ENCODE measurements around the gene NBDY.
"Not testable (repeated sequence)": the region's sequence is repeated elsewhere in the genome, so short reads cannot be mapped to it uniquely, and the experiment has no call there.

The NBDY gene

GRCh38 chrX:56764153-56764974 lies 35.3 kb downstream of the NBDY start:
- DNase-seq (ENCODE audit: low read depth) = peak; percentile 91
- TF ChIP-seq CTCF (conservative IDR thresholded peaks at IDR 0.05; ENCODE audit: control insufficient read depth, insufficient read depth, low read depth, low read length) = peak; percentile 75
- H3K4me3 ChIP-seq (ENCODE audit: control insufficient read depth, low read depth, low read length) = peak overlapping the region; percentile 59

- H3K4me3 ChIP-seq (ENCODE audit: control insufficient read depth, low read depth, low read length) = no peak overlapping the region
- DNase-seq (ENCODE audit: low read depth) = no peak
- TF ChIP-seq CTCF (conservative IDR thresholded peaks at IDR 0.05; ENCODE audit: control insufficient read depth, insufficient read depth, low read depth, low read length) = no peak
Measured at GRCh38 chrX:56764975-56765791, 36.1 kb downstream of the NBDY start.

GRCh38 chrX:56765811-56766553 lies 36.9 kb downstream of the NBDY start:
- TF ChIP-seq CTCF (conservative IDR thresholded peaks at IDR 0.05; ENCODE audit: control insufficient read depth, insufficient read depth, low read depth, low read length) = no peak
- peak; percentile 45 for DNase-seq (ENCODE audit: low read depth)
- H3K4me3 ChIP-seq (ENCODE audit: control insufficient read depth, low read depth, low read length) = no peak overlapping the region

- TF ChIP-seq CTCF (conservative IDR thresholded peaks at IDR 0.05; ENCODE audit: control insufficient read depth, insufficient read depth, low read depth, low read length) = no peak
- H3K4me3 ChIP-seq (ENCODE audit: control insufficient read depth, low read depth, low read length) = peak overlapping the region; percentile 35
- DNase-seq (ENCODE audit: low read depth) = peak; percentile 30
Measured at GRCh38 chrX:56766554-56767347, 37.7 kb downstream of the NBDY start.

- DNase-seq (ENCODE audit: low read depth) = peak; percentile 21
- H3K4me3 ChIP-seq (ENCODE audit: control insufficient read depth, low read depth, low read length) = peak overlapping the region; percentile 35
Measured at GRCh38 chrX:56767348-56768119, 38.5 kb downstream of the NBDY start.

GRCh38 chrX:56768120-56768660 lies 39.1 kb downstream of the NBDY start:
- not testable (repeated sequence) for DNase-seq (ENCODE audit: low read depth)

GRCh38 chrX:56772675-56773521 lies 43.9 kb downstream of the NBDY start:
- not testable (repeated sequence) for DNase-seq (ENCODE audit: low read depth); H3K4me3 ChIP-seq (ENCODE audit: control insufficient read depth, low read depth, low read length)

More at GRCh38 chrX:56768120-56768660, 39.1 kb downstream of the NBDY start:
- not testable (repeated sequence) for H3K4me3 ChIP-seq (ENCODE audit: control insufficient read depth, low read depth, low read length)

- not testable (repeated sequence) for H3K4me3 ChIP-seq (ENCODE audit: control insufficient read depth, low read depth, low read length); DNase-seq (ENCODE audit: low read depth)
Measured at GRCh38 chrX:56773522-56774060, 44.5 kb downstream of the NBDY start.

GRCh38 chrX:56778099-56778923 lies 49.3 kb downstream of the NBDY start:
- not testable (repeated sequence) for DNase-seq (ENCODE audit: low read depth)

More at GRCh38 chrX:56778099-56778923, 49.3 kb downstream of the NBDY start:
- not testable (repeated sequence) for H3K4me3 ChIP-seq (ENCODE audit: control insufficient read depth, low read depth, low read length)

Data from fibroblast of mammary gland (primary cell).